Measurements from ENCODE around the gene CFAP300.

CFAP300 gene

GRCh38 chr11:102109896-102110760 is 62.9 kb downstream of the CFAP300 start, which contains the start of gene YAP1:
Gene YAP1, plus strand, starts transcription at chr11:102110447. Its CDS starts 402 bp downstream, at chr11:102110849.
- peak within 1 kb of the TSS; percentile 96 for H3K27ac ChIP-seq
- TF ChIP-seq ZFX (IDR thresholded peaks at IDR 0.05; ENCODE audit: borderline replicate concordance) = no peak
- TF ChIP-seq, protein P1, sequence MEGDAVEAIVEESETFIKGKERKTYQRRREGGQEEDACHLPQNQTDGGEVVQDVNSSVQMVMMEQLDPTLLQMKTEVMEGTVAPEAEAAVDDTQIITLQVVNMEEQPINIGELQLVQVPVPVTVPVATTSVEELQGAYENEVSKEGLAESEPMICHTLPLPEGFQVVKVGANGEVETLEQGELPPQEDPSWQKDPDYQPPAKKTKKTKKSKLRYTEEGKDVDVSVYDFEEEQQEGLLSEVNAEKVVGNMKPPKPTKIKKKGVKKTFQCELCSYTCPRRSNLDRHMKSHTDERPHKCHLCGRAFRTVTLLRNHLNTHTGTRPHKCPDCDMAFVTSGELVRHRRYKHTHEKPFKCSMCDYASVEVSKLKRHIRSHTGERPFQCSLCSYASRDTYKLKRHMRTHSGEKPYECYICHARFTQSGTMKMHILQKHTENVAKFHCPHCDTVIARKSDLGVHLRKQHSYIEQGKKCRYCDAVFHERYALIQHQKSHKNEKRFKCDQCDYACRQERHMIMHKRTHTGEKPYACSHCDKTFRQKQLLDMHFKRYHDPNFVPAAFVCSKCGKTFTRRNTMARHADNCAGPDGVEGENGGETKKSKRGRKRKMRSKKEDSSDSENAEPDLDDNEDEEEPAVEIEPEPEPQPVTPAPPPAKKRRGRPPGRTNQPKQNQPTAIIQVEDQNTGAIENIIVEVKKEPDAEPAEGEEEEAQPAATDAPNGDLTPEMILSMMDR (IDR thresholded peaks at IDR 0.05) = no peak

GRCh38 chr11:102110761-102111010 is 63.4 kb downstream of the CFAP300 start:
- TF ChIP-seq ZFX (IDR thresholded peaks at IDR 0.05; ENCODE audit: borderline replicate concordance) = no peak
- TF ChIP-seq, protein P1 (IDR thresholded peaks at IDR 0.05) = no peak
- H3K27ac ChIP-seq = peak overlapping the region; percentile 96

- peak overlapping the region; percentile 96 for H3K27ac ChIP-seq
- TF ChIP-seq, protein P1 (IDR thresholded peaks at IDR 0.05) = no peak; the same call in 1 of the 2 replicates
- TF ChIP-seq ZFX (IDR thresholded peaks at IDR 0.05; ENCODE audit: borderline replicate concordance) = no peak
Observed at GRCh38 chr11:102111011-102111786, 64.0 kb downstream of the CFAP300 start.

- peak overlapping the region; percentile 96 for H3K27ac ChIP-seq
Observed at GRCh38 chr11:102111787-102112508, 64.7 kb downstream of the CFAP300 start.

DNA sequence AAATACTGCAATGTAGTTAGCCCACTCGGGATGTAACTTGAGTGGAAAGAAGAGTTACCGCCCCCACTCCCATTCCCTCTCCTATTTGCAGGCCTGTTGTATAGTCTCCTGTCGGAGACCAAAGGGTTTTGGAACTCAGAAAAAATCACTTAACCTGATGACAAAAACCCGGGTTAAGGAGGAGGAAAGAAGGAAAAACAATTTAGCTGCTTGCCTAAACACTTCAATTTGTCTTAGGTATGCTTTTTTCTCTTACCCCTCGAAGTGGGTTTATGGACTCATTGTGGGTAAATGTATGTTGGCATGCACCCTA is 65.2 kb downstream of the CFAP300 start:
- peak overlapping the region; percentile 96 for H3K27ac ChIP-seq
- TF ChIP-seq, protein P1 (IDR thresholded peaks at IDR 0.05) = no peak
- no peak for TF ChIP-seq ZFX (IDR thresholded peaks at IDR 0.05; ENCODE audit: borderline replicate concordance)

More at GRCh38 chr11:102111787-102112508, 64.7 kb downstream of the CFAP300 start:
- TF ChIP-seq ZFX (IDR thresholded peaks at IDR 0.05; ENCODE audit: borderline replicate concordance) = no peak
- TF ChIP-seq, protein P1 (IDR thresholded peaks at IDR 0.05) = no peak

DNA sequence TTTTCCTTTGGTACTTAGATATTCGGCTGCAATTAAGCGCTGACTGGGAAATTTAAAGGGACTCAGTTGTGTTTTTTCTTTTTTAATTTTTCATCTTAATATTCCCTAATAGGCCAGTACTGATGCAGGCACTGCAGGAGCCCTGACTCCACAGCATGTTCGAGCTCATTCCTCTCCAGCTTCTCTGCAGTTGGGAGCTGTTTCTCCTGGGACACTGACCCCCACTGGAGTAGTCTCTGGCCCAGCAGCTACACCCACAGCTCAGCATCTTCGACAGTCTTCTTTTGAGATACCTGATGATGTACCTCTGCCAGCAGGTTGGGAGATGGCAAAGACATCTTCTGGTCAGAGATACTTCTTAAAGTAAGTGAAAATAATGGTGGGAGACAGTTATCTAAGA is 66.8 kb downstream of the CFAP300 start:
- TF ChIP-seq, protein P1 (IDR thresholded peaks at IDR 0.05) = no peak
- no peak for TF ChIP-seq ZFX (IDR thresholded peaks at IDR 0.05; ENCODE audit: borderline replicate concordance)
- no peak overlapping the region for H3K27ac ChIP-seq
